K562 (cell line): ENCODE data around the gene TKT. TPM values are rescaled to one million over a fixed set of nuclear protein-coding genes. Genes with fewer than 3 reads are reported as not detected.

Experiments
- ATAC-seq: fragments of 200-7000 bp; cut with Tn5 transposase; 3 replicates; pipeline ENCODE4 v1.9.1; 2020; ENCODE audit warnings: moderate library complexity
- BruUV-seq: library from RNA; stranded (reverse); fragments of 400-500 nt; replicated peaks from 2 replicates; lab custom pipeline; 2021; lab: Mats Ljungman, UMichigan
- CTCF ChIA-PET: fragments of 300-600 bp; formaldehyde crosslinking; extraction: SDS; loops from one replicate; lab custom pipeline; 2021; ENCODE audit warnings: low intra/inter-chr PET ratio; lab: Yijun Ruan, JAX
- POLR2A ChIA-PET: fragments of 300-600, 350-650 bp; sonication (Branson Sonifier 250); formaldehyde crosslinking; extraction: SDS; loops from one replicate; lab custom pipeline; 2021; ENCODE audit warnings: antibody characterized with exemption, inconsistent platforms; lab: Yijun Ruan, JAX
- DNase-seq, 4 experiments: peaks; one replicate each; pipeline versions ENCODE4 v3.0.0 to v3.0.0-alpha.2; 2011 to 2018; ENCODE audit warnings: low spot score in 3 of 4, mixed read lengths in 3 of 4; ENCODE audit errors: extremely low read depth in 1 of 4
- FAIRE-seq: peaks from 2 replicates; lab custom pipeline; 2011; peaks lifted over from hg19 to GRCh38; lab: Jason Lieb, UNC
- H2AFZ ChIP-seq: 2 replicates; pipeline ENCODE4 v1.6.0; 2011; ENCODE audit warnings: low read depth, low read length, control low read depth, inconsistent platforms
- H3K27ac ChIP-seq: fragments of 200-600 bp; 3 replicates; pipeline ENCODE4 v1.8.0; 2011; ENCODE audit warnings: low read depth, mild to moderate bottlenecking, control low read depth, inconsistent platforms, low read length, moderate library complexity, mixed read lengths; ENCODE audit errors: extremely low read depth
- H3K27me3 ChIP-seq, 2 experiments: fragments of 300-600 bp in 1 of 2; 2 replicates in 1 of 2; 3 replicates in 1 of 2; pipeline versions ENCODE4 v1.6.0 to v1.8.0; 2011; ENCODE audit warnings: inconsistent platforms in 2 of 2, low read length in 2 of 2, mild to moderate bottlenecking in 1 of 2, mixed read lengths in 1 of 2, moderate library complexity in 1 of 2; ENCODE audit not compliant: control insufficient read depth in 2 of 2, insufficient read depth in 2 of 2
- H3K36me3 ChIP-seq: fragments of 300-600 bp; 3 replicates; pipeline ENCODE4 v1.8.0; 2011; ENCODE audit warnings: mild to moderate bottlenecking, low read length, inconsistent platforms; ENCODE audit not compliant: control insufficient read depth, insufficient read depth
- H3K4me1 ChIP-seq, 2 experiments: fragments of 200-600 bp in 1 of 2; replicated peaks in 1 of 2; 2 replicates in 1 of 2; 3 replicates in 1 of 2; pipeline versions ENCODE4 v1.5.1 to v1.8.0; 2011; ENCODE audit warnings: inconsistent platforms in 2 of 2, low read length in 2 of 2, mild to moderate bottlenecking in 1 of 2, mixed read lengths in 1 of 2, moderate library complexity in 1 of 2; ENCODE audit not compliant: control insufficient read depth in 2 of 2, insufficient read depth in 2 of 2
- H3K4me2 ChIP-seq: 2 replicates; pipeline ENCODE4 v1.6.1; 2011; ENCODE audit warnings: low read length, control low read depth, inconsistent platforms, mixed read lengths; ENCODE audit not compliant: insufficient read depth
- H3K4me3 ChIP-seq: fragments of 200-600 bp; sonication (generic), shearing (Covaris generic); 2 replicates; pipeline ENCODE4 v1.5.1; 2016; ENCODE audit warnings: control low read depth, inconsistent platforms
- H3K79me2 ChIP-seq: fragments of 200-600 bp; 3 replicates; pipeline ENCODE4 v1.8.0; 2011; ENCODE audit warnings: low read length, inconsistent platforms; ENCODE audit not compliant: control insufficient read depth, insufficient read depth
- H3K9ac ChIP-seq, 2 experiments: 2 replicates each; pipeline versions ENCODE4 v1.6.0 to v1.6.1; 2011; ENCODE audit warnings: low read depth in 2 of 2, low read length in 2 of 2, control low read depth in 1 of 2, inconsistent platforms in 1 of 2, mild to moderate bottlenecking in 1 of 2, mixed read lengths in 1 of 2; ENCODE audit not compliant: insufficient read depth in 1 of 2
- H3K9me1 ChIP-seq: one replicate; pipeline ENCODE4 v1.6.0; 2011; ENCODE audit warnings: inconsistent platforms, mild to moderate bottlenecking, low read length, moderate library complexity; ENCODE audit not compliant: control insufficient read depth, insufficient read depth
- H3K9me3 ChIP-seq: replicated peaks from 2 replicates; pipeline ENCODE4 v1.5.1; 2011; ENCODE audit warnings: low read depth, low read length, inconsistent platforms; ENCODE audit not compliant: control insufficient read depth, insufficient read depth
- H4K20me1 ChIP-seq: replicated peaks from 2 replicates; pipeline ENCODE4 v1.6.1; 2011; ENCODE audit warnings: low read length, inconsistent platforms, mixed read lengths; ENCODE audit not compliant: control insufficient read depth, insufficient read depth
- CBFA2T3 ChIP-seq: fragments of 450-650 bp; IDR thresholded peaks from 2 replicates; pipeline ENCODE4 v1.6.1; 2017
- CEBPB ChIP-seq: fragments of 450-650 bp; IDR thresholded peaks from 2 replicates; pipeline ENCODE4 v1.6.1; 2016; ENCODE audit warnings: missing genetic modification characterization, missing compliant biosample characterization
- CREM ChIP-seq: IDR thresholded peaks from 2 replicates; pipeline ENCODE4 v1.6.1; 2014; ENCODE audit warnings: antibody characterized with exemption, low read depth
- ETS2 ChIP-seq: IDR thresholded peaks from 2 replicates; pipeline ENCODE4 v1.6.1; 2016; ENCODE audit warnings: borderline replicate concordance, missing genetic modification characterization, mild to moderate bottlenecking, moderate library complexity, missing compliant biosample characterization; ENCODE audit not compliant: poor library complexity, severe bottlenecking
- KAT7 ChIP-seq: sonication (generic); formaldehyde crosslinking; IDR thresholded peaks from 2 replicates; pipeline ENCODE4 v1.8.0; 2022; ENCODE audit warnings: missing genetic modification reagents, mild to moderate bottlenecking, borderline replicate concordance
- KLF16 ChIP-seq: IDR thresholded peaks from 2 replicates; pipeline ENCODE4 v1.6.1; 2016; ENCODE audit warnings: antibody characterized with exemption
- NR2F6 ChIP-seq: fragments of 450-650 bp; formaldehyde crosslinking; IDR thresholded peaks from 2 replicates; pipeline ENCODE4 v1.4.0; 2020; ENCODE audit warnings: mild to moderate bottlenecking
- PCBP2 ChIP-seq: fragments of 200-400 bp; formaldehyde crosslinking; IDR thresholded peaks from 2 replicates; pipeline ENCODE4 v1.6.1; 2018; ENCODE audit warnings: low read length, low read depth, mild to moderate bottlenecking, moderate library complexity; ENCODE audit not compliant: poor library complexity, severe bottlenecking
- POLR2A ChIP-seq: fragments of 450-650 bp; conservative IDR thresholded peaks from 2 replicates; pipeline ENCODE4 v1.6.1; 2016
- POLR3A ChIP-seq: IDR thresholded peaks from 2 replicates; pipeline ENCODE4 v1.6.1; 2011; ENCODE audit warnings: borderline replicate concordance, mild to moderate bottlenecking, moderate library complexity; ENCODE audit not compliant: insufficient read length, insufficient read depth; ENCODE audit errors: extremely low read depth
- SIN3B ChIP-seq: fragments of 450-650 bp; IDR thresholded peaks from 2 replicates; pipeline ENCODE4 v1.6.1; 2017; ENCODE audit warnings: low read depth, mild to moderate bottlenecking, moderate library complexity
- ZNF354B ChIP-seq: fragments of 250-450 bp; sonication (Bioruptor Pico); IDR thresholded peaks from 2 replicates; pipeline ENCODE4 v1.4.0; 2020
- ZNF561 ChIP-seq: fragments of 450-650 bp; formaldehyde crosslinking; conservative IDR thresholded peaks from 2 replicates; pipeline ENCODE4 v1.4.0; 2020; ENCODE audit warnings: mild to moderate bottlenecking, moderate library complexity
- WGBS: fragments of 100-300 bp; shearing (Covaris generic); methylation state at CpG from one replicate; pipeline ENCODE4 v1.1.6; 2016; ENCODE audit warnings: low coverage, mixed read lengths; ENCODE audit not compliant: insufficient coverage; ENCODE audit errors: missing lambda C conversion rate; 5-methylcytosine and 5-hydroxymethylcytosine counted together
- in situ Hi-C: fragments of 300-500 bp; cut with MboI; formaldehyde crosslinking; loops from 4 replicates; pipeline ENCODE4 v1.15.0; 2018; ENCODE audit warnings: inconsistent platforms, mixed read lengths
- intact Hi-C: fragments of 100-400 bp; cut with micrococcal nuclease; formaldehyde crosslinking; loops from 2 replicates; pipeline ENCODE4 v1.14.2; 2022
- polyA plus RNA-seq, 8 experiments: library from polyadenylated mRNA; depleted of rRNA in 4 of 8; stranded (reverse) in 5 of 8; unstranded in 3 of 8; fragments of >200 nt; fragmentation: Nextera tagmentation in 2 of 8; fragmentation: Illumina TruSeq in 1 of 8; extraction: Ambion mirVana in 2 of 8; extraction: Trizol in 1 of 8; gene quantifications; 2 replicates each; pipeline versions ENCODE4 v1.2.1 to v1.2.3, GENCODE V29; 2011 to 2014; ENCODE audit warnings: inconsistent platforms in 1 of 8, missing spikeins in 1 of 8
- total RNA-seq, 7 experiments: library from RNA; depleted of rRNA in 6 of 7; stranded (reverse); fragments of >200 nt in 6 of 7; fragmentation: Illumina TruSeq in 2 of 7; extraction: Trizol in 2 of 7; gene quantifications; 2 replicates each; pipeline versions ENCODE4 v1.2.1 to v1.2.3, GENCODE V29; 2011 to 2021; ENCODE audit warnings: low replicate concordance in 1 of 7
- TF ChIP-seq, protein P1 (sequence below), 3 experiments: IDR thresholded peaks in 2 of 3; conservative IDR thresholded peaks in 1 of 3; 2 replicates each; pipeline ENCODE4 v1.5.1; 2011 to 2012; ENCODE audit warnings: low read length in 3 of 3, mild to moderate bottlenecking in 3 of 3, control low read depth in 2 of 3, improper control_type of control experiment in 1 of 3, inconsistent platforms in 1 of 3, low read depth in 1 of 3, mixed read lengths in 1 of 3, moderate library complexity in 1 of 3; ENCODE audit not compliant: insufficient read depth in 2 of 3
- TF ChIP-seq, protein P2 (sequence below): fragments of 450-650 bp; formaldehyde crosslinking; IDR thresholded peaks from 2 replicates; pipeline ENCODE4 v1.4.0; 2020; ENCODE audit warnings: mild to moderate bottlenecking, moderate library complexity
- TF ChIP-seq, protein P3 (sequence below): sonication (generic); formaldehyde crosslinking; IDR thresholded peaks from 2 replicates; pipeline ENCODE4 v1.8.0; 2022; ENCODE audit warnings: missing genetic modification reagents, mild to moderate bottlenecking, borderline replicate concordance
- TF ChIP-seq, protein P4 (sequence below): fragments of 250-450 bp; sonication (Bioruptor Pico); IDR thresholded peaks from 2 replicates; pipeline ENCODE4 v1.8.0; 2021; ENCODE audit warnings: moderate library complexity, mild to moderate bottlenecking, inconsistent platforms

TKT gene
- total and polyA plus RNA-seq, 9 of the 15 experiments (the other 6 are each of a cell fraction or from before 2014, with no cell fraction given), result 58.1 to 401 (median 187) TPM

DNA sequence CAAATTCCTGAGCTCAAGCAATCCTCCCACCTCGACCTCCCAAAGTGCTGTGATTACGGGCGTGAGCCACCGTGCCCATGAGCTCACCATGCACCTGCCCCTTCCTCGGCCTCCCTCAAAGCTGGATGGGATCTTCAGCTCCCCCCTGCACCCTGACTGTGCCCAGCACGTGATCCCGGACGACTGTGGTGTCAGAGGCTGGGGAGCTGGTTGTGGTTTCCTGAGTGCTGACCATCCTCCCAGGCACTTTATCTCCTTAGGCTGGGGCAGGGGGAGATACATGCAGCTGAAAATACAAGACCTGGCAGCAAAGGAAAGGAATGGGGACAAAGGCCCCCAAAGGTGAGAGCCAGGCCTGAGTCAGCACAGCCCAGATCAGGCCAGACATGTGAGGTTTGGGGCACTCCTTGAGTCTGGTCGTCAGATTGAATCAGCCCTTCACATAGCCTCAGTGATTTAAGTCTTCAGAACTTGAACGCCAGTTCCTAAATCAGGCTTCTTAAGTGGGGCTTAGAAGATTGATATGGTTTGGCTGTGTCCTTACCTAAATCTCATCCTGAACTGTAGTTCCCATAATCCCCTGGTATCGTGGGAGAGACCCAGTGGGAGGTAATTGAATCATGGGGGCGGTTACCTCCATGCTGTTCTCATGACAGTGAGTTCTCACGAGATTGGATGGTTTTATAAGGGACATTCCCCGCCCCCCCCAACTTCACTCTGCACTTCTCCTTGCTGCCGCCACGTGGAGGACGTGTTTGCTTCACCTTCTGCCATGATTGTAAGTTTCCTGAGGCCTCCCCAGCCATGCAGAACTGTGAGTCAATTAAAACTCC, 59.0 kb downstream of the TKT start:
- intact Hi-C loops, result loop anchor here (1.0 to 5.0 kb wide), 3 partner anchors 64 to 346 kb away; partner anchors contain the start of gene RFT1
- in situ Hi-C loops, result loop anchor here (5.0 kb wide), 1 partner anchor 84 kb away; no protein-coding TSS in a partner anchor
- Histone ChIP-seq H3K36me3 (0 out of 3 replicates have a peak, but pooled peaks cover 2% of the 10 kb centered on the region), H4K20me1 (0 out of 2 replicates have a peak, but pooled peaks cover 5% of the 10 kb centered on the region), H3K4me3 (no peak overlapping the region), H3K9me1 (no peaks in the 10 kb centered on the region), H3K4me2 (peak overlapping the region; percentile 55), H3K27me3 (no peaks in the 10 kb centered on the region), H2AFZ (peak overlapping the region; percentile 72), H3K27ac (peak overlapping the region; percentile 30; the same call in 2 of the 3 replicates), H3K9me3 (no peaks in the 10 kb centered on the region), H3K79me2 (no peaks in the 10 kb centered on the region), H3K4me1 (peaks cover 9 to 19% of the 10 kb centered on the region in 2 experiments; a peak in 4 of 5 replicates), H3K9ac (peak overlapping the region; percentile 26 to 34; a peak in 1 of 4 replicates)
- ChIA-PET POLR2A (interaction anchor here (0.7 to 1.2 kb wide), 5 partner anchors 82 to 254 kb away, joined by 3 to 5 read pairs (median 3); no protein-coding TSS in a partner anchor), CTCF (interaction anchor here (0.8 to 2.5 kb wide), 3 partner anchors 83 to 513 kb away, joined by 4 to 32 read pairs (median 4); no protein-coding TSS in a partner anchor)
- DNase-seq (peak in 3 of 4 experiments; percentile 21 to 87 (median 38)), FAIRE-seq (peak; percentile 87), ATAC-seq (peak; percentile 83)
- BruUV-seq, result no TSS peak
- 22% methylated on average over 15 of the region's 17 CpGs for WGBS
- TF ChIP-seq, protein P1, sequence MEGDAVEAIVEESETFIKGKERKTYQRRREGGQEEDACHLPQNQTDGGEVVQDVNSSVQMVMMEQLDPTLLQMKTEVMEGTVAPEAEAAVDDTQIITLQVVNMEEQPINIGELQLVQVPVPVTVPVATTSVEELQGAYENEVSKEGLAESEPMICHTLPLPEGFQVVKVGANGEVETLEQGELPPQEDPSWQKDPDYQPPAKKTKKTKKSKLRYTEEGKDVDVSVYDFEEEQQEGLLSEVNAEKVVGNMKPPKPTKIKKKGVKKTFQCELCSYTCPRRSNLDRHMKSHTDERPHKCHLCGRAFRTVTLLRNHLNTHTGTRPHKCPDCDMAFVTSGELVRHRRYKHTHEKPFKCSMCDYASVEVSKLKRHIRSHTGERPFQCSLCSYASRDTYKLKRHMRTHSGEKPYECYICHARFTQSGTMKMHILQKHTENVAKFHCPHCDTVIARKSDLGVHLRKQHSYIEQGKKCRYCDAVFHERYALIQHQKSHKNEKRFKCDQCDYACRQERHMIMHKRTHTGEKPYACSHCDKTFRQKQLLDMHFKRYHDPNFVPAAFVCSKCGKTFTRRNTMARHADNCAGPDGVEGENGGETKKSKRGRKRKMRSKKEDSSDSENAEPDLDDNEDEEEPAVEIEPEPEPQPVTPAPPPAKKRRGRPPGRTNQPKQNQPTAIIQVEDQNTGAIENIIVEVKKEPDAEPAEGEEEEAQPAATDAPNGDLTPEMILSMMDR (IDR thresholded peaks at IDR 0.05 in 2 of 3, conservative IDR thresholded peaks at IDR 0.05 in 1 of 3; ENCODE audit: insufficient read depth in 2 of 3, low read depth in 1 of 3, low read length in 3 of 3), result peak; percentile 25 to 36 (median 29); a peak in 4 of 6 replicates
- TF ChIP-seq NR2F6 (CRISPR knock-in tag), result no peak
- no peak for TF ChIP-seq ETS2 (tag)
- TF ChIP-seq, protein P2, sequence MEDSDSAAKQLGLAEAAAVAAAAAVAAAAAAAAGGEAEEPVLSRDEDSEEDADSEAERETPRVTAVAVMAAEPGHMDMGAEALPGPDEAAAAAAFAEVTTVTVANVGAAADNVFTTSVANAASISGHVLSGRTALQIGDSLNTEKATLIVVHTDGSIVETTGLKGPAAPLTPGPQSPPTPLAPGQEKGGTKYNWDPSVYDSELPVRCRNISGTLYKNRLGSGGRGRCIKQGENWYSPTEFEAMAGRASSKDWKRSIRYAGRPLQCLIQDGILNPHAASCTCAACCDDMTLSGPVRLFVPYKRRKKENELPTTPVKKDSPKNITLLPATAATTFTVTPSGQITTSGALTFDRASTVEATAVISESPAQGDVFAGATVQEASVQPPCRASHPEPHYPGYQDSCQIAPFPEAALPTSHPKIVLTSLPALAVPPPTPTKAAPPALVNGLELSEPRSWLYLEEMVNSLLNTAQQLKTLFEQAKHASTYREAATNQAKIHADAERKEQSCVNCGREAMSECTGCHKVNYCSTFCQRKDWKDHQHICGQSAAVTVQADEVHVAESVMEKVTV (CRISPR knock-in tag), result peak; percentile 37; the same call in 1 of the 2 replicates
- no peak for TF ChIP-seq CEBPB (tag)
- TF ChIP-seq KAT7, result no peak
- TF ChIP-seq CBFA2T3, result no peak
- TF ChIP-seq CREM, result 0 out of 2 replicates have a peak, but pooled peaks have one; percentile 19
- no peak for TF ChIP-seq PCBP2
- no peak for TF ChIP-seq POLR3A
- TF ChIP-seq, protein P3, sequence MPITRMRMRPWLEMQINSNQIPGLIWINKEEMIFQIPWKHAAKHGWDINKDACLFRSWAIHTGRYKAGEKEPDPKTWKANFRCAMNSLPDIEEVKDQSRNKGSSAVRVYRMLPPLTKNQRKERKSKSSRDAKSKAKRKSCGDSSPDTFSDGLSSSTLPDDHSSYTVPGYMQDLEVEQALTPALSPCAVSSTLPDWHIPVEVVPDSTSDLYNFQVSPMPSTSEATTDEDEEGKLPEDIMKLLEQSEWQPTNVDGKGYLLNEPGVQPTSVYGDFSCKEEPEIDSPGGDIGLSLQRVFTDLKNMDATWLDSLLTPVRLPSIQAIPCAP (CRISPR knock-in tag), result no peak
- TF ChIP-seq, protein P4, sequence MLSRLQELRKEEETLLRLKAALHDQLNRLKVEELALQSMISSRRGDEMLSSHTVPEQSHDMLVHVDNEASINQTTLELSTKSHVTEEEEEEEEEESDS (CRISPR knock-in tag), result no peak
- no peak for TF ChIP-seq SIN3B
- TF ChIP-seq KLF16, result no peak
- peak; percentile 64 for TF ChIP-seq POLR2A
- TF ChIP-seq ZNF561, result no peak
- no peak for TF ChIP-seq ZNF354B (CRISPR knock-in tag)
